Neutrophil (primary cell): ENCODE data around the gene EEA1.
A peak's percentile ranks its signal among the peaks of the same experiment; 100 is the strongest.

Experiments used
- H3K27ac ChIP-seq: fragments of 200-600 bp; sonication (generic); 2 replicates; pipeline ENCODE4 v1.5.1; 2016; ENCODE audit warnings: mild to moderate bottlenecking, moderate library complexity
- H3K27me3 ChIP-seq: fragments of 200-600 bp; sonication (generic); 2 replicates; pipeline ENCODE4 v1.6.0; 2016; ENCODE audit warnings: mild to moderate bottlenecking
- H3K36me3 ChIP-seq: fragments of 200-600 bp; sonication (generic); 2 replicates; pipeline ENCODE4 v1.5.1; 2017
- H3K4me1 ChIP-seq, 2 experiments: fragments of 200-600 bp in 1 of 2; sonication (generic) in 1 of 2; 1 replicate in 1 of 2; 2 replicates in 1 of 2; pipeline versions ENCODE4 v1.5.1 to v1.6.1; 2013 to 2016; ENCODE audit warnings: low read depth in 1 of 2, low read length in 1 of 2, mild to moderate bottlenecking in 1 of 2, moderate library complexity in 1 of 2; ENCODE audit not compliant: control insufficient read depth in 1 of 2, insufficient read depth in 1 of 2
- H3K4me3 ChIP-seq, 2 experiments: fragments of 200-600 bp in 1 of 2; sonication (generic) in 1 of 2; 1 replicate in 1 of 2; 2 replicates in 1 of 2; pipeline ENCODE4 v1.5.1; 2013 to 2016; ENCODE audit warnings: low read depth in 1 of 2, low read length in 1 of 2, mild to moderate bottlenecking in 1 of 2, moderate library complexity in 1 of 2
- H3K9me3 ChIP-seq: fragments of 200-600 bp; sonication (generic); 2 replicates; pipeline ENCODE4 v1.5.1; 2016
- TF ChIP-seq, protein P1 (sequence below): fragments of 200-600 bp; sonication (generic); IDR thresholded peaks from 2 replicates; pipeline ENCODE4 v1.5.1; 2016; ENCODE audit warnings: antibody characterized with exemption

EEA1 gene

DNA sequence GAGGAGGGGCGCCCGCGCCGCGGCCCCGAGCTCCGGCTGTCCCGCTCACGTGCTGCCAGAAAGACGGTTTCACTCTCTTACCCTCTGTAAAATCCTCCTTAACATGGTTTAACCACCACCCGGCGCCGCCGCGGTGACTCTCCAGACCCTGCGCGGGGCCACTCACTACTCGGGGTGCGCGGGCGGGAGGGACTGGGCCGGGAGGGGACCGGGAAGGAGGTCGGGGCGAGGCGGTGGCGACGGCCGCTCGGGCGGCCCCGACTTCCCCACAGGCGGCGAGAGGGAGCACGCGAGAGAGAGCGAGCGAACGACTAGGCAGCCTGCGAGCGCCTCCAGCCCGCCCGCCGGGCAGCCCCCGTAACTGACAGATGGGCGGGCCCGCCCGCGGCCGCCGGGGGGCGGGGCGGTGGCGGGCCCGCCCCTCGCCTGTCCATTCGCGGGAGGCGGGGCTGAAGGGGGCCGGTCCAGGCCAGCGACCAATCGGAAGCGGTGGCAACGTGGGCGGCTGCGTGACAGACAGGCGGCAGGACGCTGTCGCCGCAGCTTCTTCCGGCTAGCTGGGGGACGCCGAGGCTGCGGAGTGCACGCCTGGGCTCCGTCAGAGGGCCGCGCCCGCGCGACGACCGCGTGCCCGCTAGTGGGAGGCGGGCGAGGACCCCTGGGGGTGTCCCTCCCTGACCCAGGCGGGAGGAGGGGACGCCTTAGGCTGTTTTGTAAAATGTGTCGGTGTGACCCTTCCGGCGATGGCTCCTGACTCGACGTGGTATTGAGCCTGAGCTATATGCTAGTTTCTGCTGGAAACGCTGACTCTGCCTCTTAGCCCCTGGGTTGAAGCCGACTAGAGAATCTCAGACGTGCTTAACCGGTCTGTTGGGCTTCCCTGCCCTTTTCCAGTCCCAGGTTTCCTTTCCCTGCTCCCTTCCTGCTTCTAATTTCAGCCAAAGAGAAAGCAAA is at the start of gene EEA1:
Gene EEA1 (minus strand): TSS at position 334 of the 954 bp plus-strand sequence. CDS start 229 bp downstream, at position 105.
- peak within 1 kb of the TSS; percentile 94 for H3K27ac ChIP-seq
- TF ChIP-seq, protein P1, sequence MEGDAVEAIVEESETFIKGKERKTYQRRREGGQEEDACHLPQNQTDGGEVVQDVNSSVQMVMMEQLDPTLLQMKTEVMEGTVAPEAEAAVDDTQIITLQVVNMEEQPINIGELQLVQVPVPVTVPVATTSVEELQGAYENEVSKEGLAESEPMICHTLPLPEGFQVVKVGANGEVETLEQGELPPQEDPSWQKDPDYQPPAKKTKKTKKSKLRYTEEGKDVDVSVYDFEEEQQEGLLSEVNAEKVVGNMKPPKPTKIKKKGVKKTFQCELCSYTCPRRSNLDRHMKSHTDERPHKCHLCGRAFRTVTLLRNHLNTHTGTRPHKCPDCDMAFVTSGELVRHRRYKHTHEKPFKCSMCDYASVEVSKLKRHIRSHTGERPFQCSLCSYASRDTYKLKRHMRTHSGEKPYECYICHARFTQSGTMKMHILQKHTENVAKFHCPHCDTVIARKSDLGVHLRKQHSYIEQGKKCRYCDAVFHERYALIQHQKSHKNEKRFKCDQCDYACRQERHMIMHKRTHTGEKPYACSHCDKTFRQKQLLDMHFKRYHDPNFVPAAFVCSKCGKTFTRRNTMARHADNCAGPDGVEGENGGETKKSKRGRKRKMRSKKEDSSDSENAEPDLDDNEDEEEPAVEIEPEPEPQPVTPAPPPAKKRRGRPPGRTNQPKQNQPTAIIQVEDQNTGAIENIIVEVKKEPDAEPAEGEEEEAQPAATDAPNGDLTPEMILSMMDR: no peak
- no peaks in the 10 kb centered on the region for H3K36me3 ChIP-seq
- H3K4me3 ChIP-seq: peak within 1 kb of the TSS; percentile 92 to 95
- H3K9me3 ChIP-seq: no peaks in the 10 kb centered on the region
- H3K4me1 ChIP-seq: peaks cover 24 to 30% of the 10 kb centered on the region in 2 experiments
- no peaks in the 10 kb centered on the region for H3K27me3 ChIP-seq

DNA sequence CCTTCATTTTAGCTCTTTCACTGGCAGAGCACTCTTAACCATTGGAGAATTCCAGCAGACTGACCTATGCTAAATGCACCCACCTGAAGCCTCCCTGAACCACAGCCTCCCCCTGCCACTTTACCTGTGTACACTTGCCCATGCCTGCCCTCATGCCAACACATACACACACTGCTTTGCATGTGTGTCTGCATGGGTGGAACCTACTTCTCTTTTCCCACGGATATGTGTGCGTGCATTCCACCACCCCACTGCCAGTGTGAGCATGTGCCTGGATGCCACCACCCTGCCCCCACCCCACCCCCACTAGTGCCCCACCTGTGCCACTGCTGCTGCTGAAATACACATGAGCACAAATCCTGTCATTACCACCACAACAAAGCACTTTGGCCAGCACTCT is 49.5 kb upstream of the EEA1 start:
- Histone ChIP-seq H3K4me1 (peaks cover 9% of the 10 kb centered on the region in 2 experiments), H3K4me3 (no peak overlapping the region)

DNA sequence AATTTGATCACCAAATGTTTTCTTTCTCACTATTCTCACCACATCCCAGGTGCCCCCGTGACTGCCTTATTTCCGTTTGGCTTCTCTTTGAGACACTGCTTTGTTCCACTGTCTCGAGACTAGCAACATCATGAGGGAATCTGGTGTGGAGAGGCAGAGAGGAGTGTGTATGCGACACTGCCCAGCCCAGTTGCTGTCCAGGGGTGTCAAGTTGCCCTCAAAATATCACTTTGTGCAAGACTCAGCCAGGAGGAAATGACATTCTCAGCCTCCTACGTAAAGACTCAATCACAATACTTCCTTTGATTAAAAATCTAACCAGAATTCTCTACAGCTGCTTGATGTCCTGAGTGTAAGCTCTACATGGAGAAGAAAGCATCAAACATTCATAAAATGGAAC is 48.2 kb upstream of the EEA1 start:
- no peaks in the 10 kb centered on the region for H3K9me3 ChIP-seq
- H3K27ac ChIP-seq: no peak overlapping the region
- no peaks in the 10 kb centered on the region for H3K27me3 ChIP-seq
- peaks cover 18 to 22% of the 10 kb centered on the region in 2 experiments for H3K4me1 ChIP-seq
- TF ChIP-seq, protein P1: no peak
- H3K4me3 ChIP-seq: no peak overlapping the region
- H3K36me3 ChIP-seq: no peaks in the 10 kb centered on the region

More for the DNA sequence above, 49.5 kb upstream of the EEA1 start:
- H3K27ac ChIP-seq: no peak overlapping the region
- H3K27me3 ChIP-seq: no peaks in the 10 kb centered on the region
- no peaks in the 10 kb centered on the region for H3K36me3 ChIP-seq
- no peaks in the 10 kb centered on the region for H3K9me3 ChIP-seq
- TF ChIP-seq, protein P1: no peak

- H3K9me3 ChIP-seq: no peaks in the 10 kb centered on the region
- H3K4me3 ChIP-seq: no peak overlapping the region
- H3K27ac ChIP-seq: peak overlapping the region; percentile 69
- H3K27me3 ChIP-seq: no peaks in the 10 kb centered on the region
- TF ChIP-seq, protein P1: no peak
- H3K4me1 ChIP-seq: peaks cover 37 to 38% of the 10 kb centered on the region in 2 experiments
- no peaks in the 10 kb centered on the region for H3K36me3 ChIP-seq
Measured at GRCh38 chr12:92974759-92975158, 45.7 kb upstream of the EEA1 start.

DNA sequence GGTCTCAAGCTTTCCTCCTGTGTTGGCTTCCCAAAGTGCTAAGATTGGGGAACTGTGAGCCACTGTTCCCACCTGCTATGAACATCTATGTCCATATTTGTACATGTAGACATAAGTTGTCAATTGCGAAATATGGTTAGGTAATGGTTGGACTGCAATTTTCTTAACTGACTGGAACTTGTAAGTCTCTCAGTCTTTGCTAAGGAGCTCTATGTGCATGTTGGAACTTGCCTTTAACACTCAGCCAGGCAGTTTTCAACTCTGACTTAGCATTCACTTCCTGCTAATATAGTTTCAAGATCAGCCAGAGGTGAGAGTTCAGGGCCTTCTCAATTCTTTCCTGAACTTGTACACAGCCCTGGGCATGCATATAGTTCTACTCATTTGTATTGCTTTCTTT is 44.5 kb upstream of the EEA1 start:
- H3K36me3 ChIP-seq: no peaks in the 10 kb centered on the region
- H3K4me1 ChIP-seq: peaks cover 37 to 40% of the 10 kb centered on the region in 2 experiments
- H3K27ac ChIP-seq: peak overlapping the region; percentile 69
- H3K27me3 ChIP-seq: no peaks in the 10 kb centered on the region
- no peak overlapping the region for H3K4me3 ChIP-seq
- TF ChIP-seq, protein P1: no peak
- no peaks in the 10 kb centered on the region for H3K9me3 ChIP-seq
